Measurements from ENCODE around the gene IER3.

The IER3 gene

DNA sequence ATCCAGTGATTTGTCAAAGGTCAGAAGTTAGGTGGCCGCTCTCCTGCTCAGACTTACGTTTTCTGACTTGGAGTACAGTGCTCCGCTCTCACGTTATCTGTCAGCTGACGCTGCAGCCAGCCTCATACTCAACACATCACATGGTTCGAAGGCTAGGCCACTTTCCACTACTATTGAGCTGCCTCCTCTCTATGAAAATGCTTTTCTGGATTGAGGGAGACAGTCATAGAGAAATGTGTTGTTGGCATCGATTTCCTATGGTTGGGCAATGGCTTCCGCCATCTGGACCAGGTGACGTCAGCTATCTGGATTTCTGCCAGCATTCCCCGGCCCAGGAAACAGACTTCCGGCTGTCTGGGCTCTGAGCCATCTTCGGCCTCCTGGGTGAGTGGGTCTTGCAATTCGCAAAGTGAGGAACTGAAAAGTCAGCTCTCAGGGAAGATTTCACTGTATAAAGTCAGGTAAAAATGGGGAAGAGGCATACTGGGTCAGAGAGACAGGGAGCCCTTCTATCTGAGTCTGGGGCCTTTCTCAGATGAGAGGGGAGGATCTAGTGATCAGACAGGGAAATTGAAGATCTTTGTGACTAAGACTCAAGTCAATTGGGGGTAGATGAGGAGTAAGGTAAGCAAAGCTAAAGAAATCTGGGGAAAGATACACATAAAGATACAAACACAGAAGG lies 37.5 kb upstream of the IER3 start (continued):
- TF ChIP-seq ZNF701 (tag by site-specific recombination; IDR thresholded peaks at IDR 0.05) (no peak), ZBTB7A (tag by site-specific recombination; IDR thresholded peaks at IDR 0.05; ENCODE audit: low read depth) (no peak), ZNF548 (tag by site-specific recombination; IDR thresholded peaks at IDR 0.05) (no peak), PRDM1 (tag by site-specific recombination; IDR thresholded peaks at IDR 0.05) (peak; percentile 91), KLF8 (tag by site-specific recombination; IDR thresholded peaks at IDR 0.05) (peak; percentile 69), ZNF600 (tag by site-specific recombination; IDR thresholded peaks at IDR 0.05) (no peak; the same call in 1 of the 2 replicates), ZNF677 (tag by site-specific recombination; IDR thresholded peaks at IDR 0.05) (no peak), GFI1B (tag by site-specific recombination; IDR thresholded peaks at IDR 0.05) (no peak), ZNF768 (tag by site-specific recombination; IDR thresholded peaks at IDR 0.05) (no peak), ZFHX2 (tag by site-specific recombination; conservative IDR thresholded peaks at IDR 0.05) (no peak), ZNF529 (tag by site-specific recombination; IDR thresholded peaks at IDR 0.05; ENCODE audit: insufficient replicate concordance) (no peak), ZNF239 (tag by site-specific recombination; IDR thresholded peaks at IDR 0.05) (no peak), ZNF214 (tag by site-specific recombination; IDR thresholded peaks at IDR 0.05; ENCODE audit: borderline replicate concordance) (no peak), ZBTB20 (tag by site-specific recombination; IDR thresholded peaks at IDR 0.05) (peak; percentile 40), TRIM28 (IDR thresholded peaks at IDR 0.05; ENCODE audit: borderline replicate concordance, low read length) (peak; percentile 60; the same call in 1 of the 2 replicates), ZNF776 (tag by site-specific recombination; IDR thresholded peaks at IDR 0.05; ENCODE audit: borderline replicate concordance) (no peak), ZNF335 (tag by site-specific recombination; conservative IDR thresholded peaks at IDR 0.05) (peak; percentile 70), ZNF121 (tag by site-specific recombination; IDR thresholded peaks at IDR 0.05) (no peak), SCRT1 (tag by site-specific recombination; IDR thresholded peaks at IDR 0.05; ENCODE audit: borderline replicate concordance) (no peak), ZNF521 (tag by site-specific recombination; IDR thresholded peaks at IDR 0.05) (no peak), ZNF2 (tag by site-specific recombination; IDR thresholded peaks at IDR 0.05) (0 out of 2 replicates have a peak, but pooled peaks have one; percentile 32), ZNF623 (tag by site-specific recombination; IDR thresholded peaks at IDR 0.05) (no peak), ZNF501 (tag by site-specific recombination; IDR thresholded peaks at IDR 0.05) (peak; percentile 79; the same call in 1 of the 2 replicates), OSR2 (tag by site-specific recombination; IDR thresholded peaks at IDR 0.05) (0 out of 2 replicates have a peak, but pooled peaks have one; percentile 44)
- TF ChIP-seq, protein P1, sequence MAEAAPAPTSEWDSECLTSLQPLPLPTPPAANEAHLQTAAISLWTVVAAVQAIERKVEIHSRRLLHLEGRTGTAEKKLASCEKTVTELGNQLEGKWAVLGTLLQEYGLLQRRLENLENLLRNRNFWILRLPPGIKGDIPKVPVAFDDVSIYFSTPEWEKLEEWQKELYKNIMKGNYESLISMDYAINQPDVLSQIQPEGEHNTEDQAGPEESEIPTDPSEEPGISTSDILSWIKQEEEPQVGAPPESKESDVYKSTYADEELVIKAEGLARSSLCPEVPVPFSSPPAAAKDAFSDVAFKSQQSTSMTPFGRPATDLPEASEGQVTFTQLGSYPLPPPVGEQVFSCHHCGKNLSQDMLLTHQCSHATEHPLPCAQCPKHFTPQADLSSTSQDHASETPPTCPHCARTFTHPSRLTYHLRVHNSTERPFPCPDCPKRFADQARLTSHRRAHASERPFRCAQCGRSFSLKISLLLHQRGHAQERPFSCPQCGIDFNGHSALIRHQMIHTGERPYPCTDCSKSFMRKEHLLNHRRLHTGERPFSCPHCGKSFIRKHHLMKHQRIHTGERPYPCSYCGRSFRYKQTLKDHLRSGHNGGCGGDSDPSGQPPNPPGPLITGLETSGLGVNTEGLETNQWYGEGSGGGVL (tag by site-specific recombination; IDR thresholded peaks at IDR 0.05): peak; percentile 50; the same call in 1 of the 2 replicates
- TF ChIP-seq, protein P2, sequence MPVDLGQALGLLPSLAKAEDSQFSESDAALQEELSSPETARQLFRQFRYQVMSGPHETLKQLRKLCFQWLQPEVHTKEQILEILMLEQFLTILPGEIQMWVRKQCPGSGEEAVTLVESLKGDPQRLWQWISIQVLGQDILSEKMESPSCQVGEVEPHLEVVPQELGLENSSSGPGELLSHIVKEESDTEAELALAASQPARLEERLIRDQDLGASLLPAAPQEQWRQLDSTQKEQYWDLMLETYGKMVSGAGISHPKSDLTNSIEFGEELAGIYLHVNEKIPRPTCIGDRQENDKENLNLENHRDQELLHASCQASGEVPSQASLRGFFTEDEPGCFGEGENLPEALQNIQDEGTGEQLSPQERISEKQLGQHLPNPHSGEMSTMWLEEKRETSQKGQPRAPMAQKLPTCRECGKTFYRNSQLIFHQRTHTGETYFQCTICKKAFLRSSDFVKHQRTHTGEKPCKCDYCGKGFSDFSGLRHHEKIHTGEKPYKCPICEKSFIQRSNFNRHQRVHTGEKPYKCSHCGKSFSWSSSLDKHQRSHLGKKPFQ (tag by site-specific recombination; IDR thresholded peaks at IDR 0.05): no peak
- TF ChIP-seq, protein P3, sequence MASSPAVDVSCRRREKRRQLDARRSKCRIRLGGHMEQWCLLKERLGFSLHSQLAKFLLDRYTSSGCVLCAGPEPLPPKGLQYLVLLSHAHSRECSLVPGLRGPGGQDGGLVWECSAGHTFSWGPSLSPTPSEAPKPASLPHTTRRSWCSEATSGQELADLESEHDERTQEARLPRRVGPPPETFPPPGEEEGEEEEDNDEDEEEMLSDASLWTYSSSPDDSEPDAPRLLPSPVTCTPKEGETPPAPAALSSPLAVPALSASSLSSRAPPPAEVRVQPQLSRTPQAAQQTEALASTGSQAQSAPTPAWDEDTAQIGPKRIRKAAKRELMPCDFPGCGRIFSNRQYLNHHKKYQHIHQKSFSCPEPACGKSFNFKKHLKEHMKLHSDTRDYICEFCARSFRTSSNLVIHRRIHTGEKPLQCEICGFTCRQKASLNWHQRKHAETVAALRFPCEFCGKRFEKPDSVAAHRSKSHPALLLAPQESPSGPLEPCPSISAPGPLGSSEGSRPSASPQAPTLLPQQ (tag by site-specific recombination; IDR thresholded peaks at IDR 0.05): peak; percentile 74
- TF ChIP-seq, protein P4, sequence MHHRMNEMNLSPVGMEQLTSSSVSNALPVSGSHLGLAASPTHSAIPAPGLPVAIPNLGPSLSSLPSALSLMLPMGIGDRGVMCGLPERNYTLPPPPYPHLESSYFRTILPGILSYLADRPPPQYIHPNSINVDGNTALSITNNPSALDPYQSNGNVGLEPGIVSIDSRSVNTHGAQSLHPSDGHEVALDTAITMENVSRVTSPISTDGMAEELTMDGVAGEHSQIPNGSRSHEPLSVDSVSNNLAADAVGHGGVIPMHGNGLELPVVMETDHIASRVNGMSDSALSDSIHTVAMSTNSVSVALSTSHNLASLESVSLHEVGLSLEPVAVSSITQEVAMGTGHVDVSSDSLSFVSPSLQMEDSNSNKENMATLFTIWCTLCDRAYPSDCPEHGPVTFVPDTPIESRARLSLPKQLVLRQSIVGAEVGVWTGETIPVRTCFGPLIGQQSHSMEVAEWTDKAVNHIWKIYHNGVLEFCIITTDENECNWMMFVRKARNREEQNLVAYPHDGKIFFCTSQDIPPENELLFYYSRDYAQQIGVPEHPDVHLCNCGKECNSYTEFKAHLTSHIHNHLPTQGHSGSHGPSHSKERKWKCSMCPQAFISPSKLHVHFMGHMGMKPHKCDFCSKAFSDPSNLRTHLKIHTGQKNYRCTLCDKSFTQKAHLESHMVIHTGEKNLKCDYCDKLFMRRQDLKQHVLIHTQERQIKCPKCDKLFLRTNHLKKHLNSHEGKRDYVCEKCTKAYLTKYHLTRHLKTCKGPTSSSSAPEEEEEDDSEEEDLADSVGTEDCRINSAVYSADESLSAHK (tag by site-specific recombination; IDR thresholded peaks at IDR 0.05): peak; percentile 64; the same call in 1 of the 2 replicates
- TF ChIP-seq, protein P5, sequence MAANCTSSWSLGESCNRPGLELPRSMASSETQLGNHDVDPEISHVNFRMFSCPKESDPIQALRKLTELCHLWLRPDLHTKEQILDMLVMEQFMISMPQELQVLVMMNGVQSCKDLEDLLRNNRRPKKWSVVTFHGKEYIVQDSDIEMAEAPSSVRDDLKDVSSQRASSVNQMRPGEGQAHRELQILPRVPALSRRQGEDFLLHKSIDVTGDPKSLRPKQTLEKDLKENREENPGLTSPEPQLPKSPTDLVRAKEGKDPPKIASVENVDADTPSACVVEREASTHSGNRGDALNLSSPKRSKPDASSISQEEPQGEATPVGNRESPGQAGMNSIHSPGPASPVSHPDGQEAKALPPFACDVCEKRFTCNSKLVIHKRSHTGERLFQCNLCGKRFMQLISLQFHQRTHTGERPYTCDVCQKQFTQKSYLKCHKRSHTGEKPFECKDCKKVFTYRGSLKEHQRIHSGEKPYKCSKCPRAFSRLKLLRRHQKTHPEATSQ (tag by site-specific recombination; IDR thresholded peaks at IDR 0.05): no peak
- TF ChIP-seq, protein P6, sequence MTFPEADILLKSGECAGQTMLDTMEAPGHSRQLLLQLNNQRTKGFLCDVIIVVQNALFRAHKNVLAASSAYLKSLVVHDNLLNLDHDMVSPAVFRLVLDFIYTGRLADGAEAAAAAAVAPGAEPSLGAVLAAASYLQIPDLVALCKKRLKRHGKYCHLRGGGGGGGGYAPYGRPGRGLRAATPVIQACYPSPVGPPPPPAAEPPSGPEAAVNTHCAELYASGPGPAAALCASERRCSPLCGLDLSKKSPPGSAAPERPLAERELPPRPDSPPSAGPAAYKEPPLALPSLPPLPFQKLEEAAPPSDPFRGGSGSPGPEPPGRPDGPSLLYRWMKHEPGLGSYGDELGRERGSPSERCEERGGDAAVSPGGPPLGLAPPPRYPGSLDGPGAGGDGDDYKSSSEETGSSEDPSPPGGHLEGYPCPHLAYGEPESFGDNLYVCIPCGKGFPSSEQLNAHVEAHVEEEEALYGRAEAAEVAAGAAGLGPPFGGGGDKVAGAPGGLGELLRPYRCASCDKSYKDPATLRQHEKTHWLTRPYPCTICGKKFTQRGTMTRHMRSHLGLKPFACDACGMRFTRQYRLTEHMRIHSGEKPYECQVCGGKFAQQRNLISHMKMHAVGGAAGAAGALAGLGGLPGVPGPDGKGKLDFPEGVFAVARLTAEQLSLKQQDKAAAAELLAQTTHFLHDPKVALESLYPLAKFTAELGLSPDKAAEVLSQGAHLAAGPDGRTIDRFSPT (tag by site-specific recombination; IDR thresholded peaks at IDR 0.05): peak; percentile 96
